HepG2 (cell line): ENCODE results near the gene PARS2. TPM values are rescaled to one million over a fixed set of nuclear protein-coding genes. Genes with fewer than 3 reads are reported as not detected.

Experiments used
- ATAC-seq: fragments of 200-7000 bp; cut with Tn5 transposase; 3 replicates; pipeline ENCODE4 v1.9.1; 2020; ENCODE audit warnings: mild to moderate bottlenecking, moderate library complexity
- BruUV-seq: library from RNA; stranded (reverse); fragments of 400-500 nt; replicated peaks from 2 replicates; lab custom pipeline; 2021; lab: Mats Ljungman, UMichigan
- CTCF ChIA-PET: fragments of 300-600 bp; formaldehyde crosslinking; extraction: SDS; loops from one replicate; lab custom pipeline; 2021; ENCODE audit warnings: low total read pairs, inconsistent platforms, low intra/inter-chr PET ratio; lab: Yijun Ruan, JAX
- POLR2A ChIA-PET: fragments of 350-600 bp; sonication (Branson Sonifier 250); formaldehyde crosslinking; loops from one replicate; lab custom pipeline; 2020; ENCODE audit warnings: antibody characterized with exemption, inconsistent platforms; lab: Yijun Ruan, JAX
- DNase-seq: peaks from one replicate; pipeline ENCODE4 v3.0.0-alpha.2; 2015; ENCODE audit warnings: low spot score
- FAIRE-seq: peaks from 3 replicates; lab custom pipeline; 2011; peaks lifted over from hg19 to GRCh38; lab: Jason Lieb, UNC
- H2AFZ ChIP-seq: one replicate; pipeline ENCODE4 v1.6.1; 2011; ENCODE audit warnings: low read length, inconsistent platforms
- H3K27ac ChIP-seq: fragments of 300-600 bp; 3 replicates; pipeline ENCODE4 v1.8.0; 2011; ENCODE audit warnings: mixed run types, mild to moderate bottlenecking, mixed read lengths, low read length, inconsistent platforms; ENCODE audit not compliant: insufficient read depth; ENCODE audit errors: extremely low read length
- H3K27me3 ChIP-seq, 2 experiments: fragments of 200-600 bp in 1 of 2; 2 replicates in 1 of 2; 3 replicates in 1 of 2; pipeline versions ENCODE4 v1.6.0 to v1.8.0; 2011; ENCODE audit warnings: low read length in 2 of 2, mild to moderate bottlenecking in 2 of 2, moderate library complexity in 2 of 2, inconsistent platforms in 1 of 2; ENCODE audit not compliant: insufficient read depth in 2 of 2, control insufficient read depth in 1 of 2
- H3K36me3 ChIP-seq, 2 experiments: fragments of 200-600 bp in 1 of 2; replicated peaks in 1 of 2; 2 replicates in 1 of 2; 3 replicates in 1 of 2; pipeline versions ENCODE4 v1.5.1 to v1.8.0; 2011; ENCODE audit warnings: low read length in 2 of 2, inconsistent platforms in 1 of 2; ENCODE audit not compliant: insufficient read depth in 2 of 2, control insufficient read depth in 1 of 2
- H3K4me1 ChIP-seq: 2 replicates; pipeline ENCODE4 v1.5.1; 2012; ENCODE audit warnings: low read length, inconsistent platforms; ENCODE audit not compliant: insufficient read depth
- H3K4me2 ChIP-seq: 2 replicates; pipeline ENCODE4 v1.6.0; 2011; ENCODE audit warnings: low read depth, low read length, inconsistent platforms
- H3K4me3 ChIP-seq, 3 experiments: fragments of 200-600 bp in 1 of 3; sonication (generic), shearing (Covaris generic) in 1 of 3; replicated peaks in 1 of 3; 2 replicates each; pipeline ENCODE4 v1.5.1; 2011 to 2016; ENCODE audit warnings: low read length in 3 of 3, inconsistent platforms in 2 of 3, low read depth in 2 of 3, mild to moderate bottlenecking in 2 of 3, control low read depth in 1 of 3, mixed read lengths in 1 of 3; ENCODE audit not compliant: insufficient read depth in 1 of 3
- H3K79me2 ChIP-seq: one replicate; pipeline ENCODE4 v1.6.1; 2011; ENCODE audit warnings: low read length, inconsistent platforms; ENCODE audit not compliant: insufficient read depth
- H3K9ac ChIP-seq: 2 replicates; pipeline ENCODE4 v1.6.0; 2011; ENCODE audit warnings: mild to moderate bottlenecking, low read depth, low read length, inconsistent platforms; ENCODE audit not compliant: insufficient read depth
- H3K9me3 ChIP-seq: 2 replicates; pipeline ENCODE4 v1.5.1; 2012; ENCODE audit warnings: mild to moderate bottlenecking, low read length
- H4K20me1 ChIP-seq: 2 replicates; pipeline ENCODE4 v1.6.0; 2011; ENCODE audit warnings: inconsistent platforms, mild to moderate bottlenecking, low read length, moderate library complexity; ENCODE audit not compliant: insufficient read depth
- HDAC6 ChIP-seq: fragments of 200-600 bp; sonication (generic); IDR thresholded peaks from 2 replicates; pipeline ENCODE4 v1.7.0; 2017; ENCODE audit warnings: mild to moderate bottlenecking, antibody characterized with exemption, low read length, low read depth
- HMGA1 ChIP-seq: sonication (generic); formaldehyde crosslinking; conservative IDR thresholded peaks from 2 replicates; pipeline ENCODE4 v1.4.0; 2020; ENCODE audit warnings: missing genetic modification reagents
- KLF12 ChIP-seq: sonication (generic); formaldehyde crosslinking; IDR thresholded peaks from 2 replicates; pipeline ENCODE4 v1.4.0; 2020; ENCODE audit warnings: missing genetic modification reagents, borderline replicate concordance
- NR1H2 ChIP-seq: sonication (generic); formaldehyde crosslinking; IDR thresholded peaks from 2 replicates; pipeline ENCODE4 v1.8.1; 2022; ENCODE audit warnings: low read depth, missing genetic modification reagents, borderline replicate concordance
- POLR2A ChIP-seq, 2 experiments: IDR thresholded peaks; 2 replicates each; pipeline ENCODE4 v1.6.1; 2011; ENCODE audit warnings: low read depth in 2 of 2, low read length in 2 of 2, mild to moderate bottlenecking in 1 of 2, moderate library complexity in 1 of 2; ENCODE audit not compliant: insufficient read depth in 1 of 2
- SUZ12 ChIP-seq: fragments of 150-350 bp; IDR thresholded peaks from 2 replicates; pipeline ENCODE4 v1.6.1; 2014; ENCODE audit warnings: low read depth, low read length
- ZNF207 ChIP-seq: fragments of 450-650 bp; IDR thresholded peaks from 2 replicates; pipeline ENCODE4 v1.6.1; 2016; ENCODE audit warnings: antibody characterized with exemption, borderline replicate concordance
- ZNF280B ChIP-seq: sonication (generic); formaldehyde crosslinking; IDR thresholded peaks from 2 replicates; pipeline ENCODE4 v1.5.0; 2020; ENCODE audit warnings: missing genetic modification reagents, mild to moderate bottlenecking, borderline replicate concordance
- WGBS: methylation state at CpG from one replicate; pipeline ENCODE4 v1.1.6; 2017; ENCODE audit warnings: low lambda C conversion rate; 5-methylcytosine and 5-hydroxymethylcytosine counted together
- in situ Hi-C: cut with HindIII; loops from 2 replicates; pipeline ENCODE4 v1.10.0; 2017; ENCODE audit warnings: low pct_unique_long_range_greater_than_20kb; ENCODE audit not compliant: extremely low pct_ligation_motif_present
- intact Hi-C: fragments of 100-400 bp; cut with micrococcal nuclease; formaldehyde crosslinking; loops from one replicate; pipeline ENCODE4 v1.10.0; 2022; ENCODE audit not compliant: unreplicated experiment
- polyA plus RNA-seq, 8 experiments: library from polyadenylated mRNA; depleted of rRNA in 3 of 8; stranded (reverse) in 7 of 8; unstranded in 1 of 8; fragments of >200 nt; fragmentation: Illumina TruSeq in 4 of 8; extraction: Trizol in 4 of 8; gene quantifications; 2 replicates each; pipeline versions ENCODE4 v1.2.1 to v1.2.3, GENCODE V29; 2011 to 2016; ENCODE audit warnings: low read depth in 4 of 8, missing spikeins in 1 of 8, mixed read lengths in 1 of 8; ENCODE audit not compliant: insufficient read depth in 1 of 8
- total RNA-seq, 5 experiments: library from RNA; depleted of rRNA; stranded (reverse); fragments of >200 nt; fragmentation: Illumina TruSeq; extraction: Trizol; gene quantifications; 2 replicates each; pipeline ENCODE4 v1.2.3, GENCODE V29; 2016; ENCODE audit warnings: low read depth in 1 of 5
- TF ChIP-seq, protein P1 (sequence below): sonication (generic); formaldehyde crosslinking; IDR thresholded peaks from 2 replicates; pipeline ENCODE4 v1.5.0; 2020; ENCODE audit warnings: mild to moderate bottlenecking, low read depth, missing genetic modification reagents, borderline replicate concordance

Gene PARS2
- total and polyA plus RNA-seq, 2 of the 13 experiments (the other 11 are each of a cell fraction or from before 2014, with no cell fraction given): 2.4 to 4.6 TPM

GRCh38 chr1:54710841-54711240 is 53.5 kb downstream of the PARS2 start:
- Histone ChIP-seq H3K4me3 (no peak overlapping the region), H3K27me3 (peaks cover 0 to 18% of the 10 kb centered on the region in 2 experiments; a peak in 1 of 5 replicates), H4K20me1 (no peaks in the 10 kb centered on the region), H3K9ac (no peak overlapping the region), H3K27ac (no peak overlapping the region), H3K9me3 (no peaks in the 10 kb centered on the region), H3K36me3 (no peaks in the 10 kb centered on the region), H3K4me2 (no peak overlapping the region), H2AFZ (no peak overlapping the region), H3K4me1 (peaks cover 13% of the 10 kb centered on the region), H3K79me2 (no peaks in the 10 kb centered on the region)
- 24% methylated on average over 6 of the region's 6 CpGs for WGBS
- ATAC-seq (no peak), FAIRE-seq (no peak), DNase-seq (no peak)
- TF ChIP-seq, protein P1, sequence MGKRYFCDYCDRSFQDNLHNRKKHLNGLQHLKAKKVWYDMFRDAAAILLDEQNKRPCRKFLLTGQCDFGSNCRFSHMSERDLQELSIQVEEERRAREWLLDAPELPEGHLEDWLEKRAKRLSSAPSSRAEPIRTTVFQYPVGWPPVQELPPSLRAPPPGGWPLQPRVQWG (CRISPR knock-in tag): no peak
- TF ChIP-seq ZNF207: no peak
- TF ChIP-seq SUZ12: no peak
- TF ChIP-seq HMGA1: no peak
- no peak for TF ChIP-seq HDAC6
- TF ChIP-seq NR1H2 (CRISPR knock-in tag): no peak
- TF ChIP-seq ZNF280B: no peak
- no peak for TF ChIP-seq KLF12 (CRISPR knock-in tag)
- no peak for TF ChIP-seq POLR2A (IDR thresholded peaks at IDR 0.05; ENCODE audit: insufficient read depth in 1 of 2, low read depth in 2 of 2, low read length in 2 of 2)
- CTCF ChIA-PET: no interaction called here
- POLR2A ChIA-PET: no interaction called here
- intact Hi-C loops (no loop called here), in situ Hi-C loops (no loop called here)
- BruUV-seq: no TSS peak
